SK-N-MC (cell line): Measurements from ENCODE around the gene ZNF655.

Source experiments
- DNase-seq: peaks from one replicate; pipeline ENCODE4 v3.0.0-alpha.2; 2011; ENCODE audit warnings: low read depth, low spot score
- H3K27ac ChIP-seq: fragments of 200-600 bp; sonication (generic); 2 replicates; pipeline ENCODE4 v1.5.1; 2016; ENCODE audit warnings: mixed run types
- H3K36me3 ChIP-seq: fragments of 200-600 bp; sonication (generic); 2 replicates; pipeline ENCODE4 v1.6.1; 2017; ENCODE audit warnings: antibody characterized with exemption, low read length, mixed read lengths; ENCODE audit not compliant: insufficient read depth
- H3K4me3 ChIP-seq: fragments of 200-600 bp; sonication (generic); 2 replicates; pipeline ENCODE4 v1.5.1; 2016
- H3K9ac ChIP-seq: fragments of 200-600 bp; sonication (generic); 2 replicates; pipeline ENCODE4 v1.8.0; 2017; ENCODE audit warnings: mixed run types, mixed read lengths; ENCODE audit not compliant: insufficient read length
- H3K9me3 ChIP-seq: fragments of 200-600 bp; sonication (generic); 2 replicates; pipeline ENCODE4 v1.6.1; 2017; ENCODE audit warnings: low read depth, mild to moderate bottlenecking, antibody characterized with exemption, low read length, moderate library complexity, mixed read lengths
- EZH2 ChIP-seq: fragments of 200-600 bp; sonication (generic); IDR thresholded peaks from one replicate; pipeline ENCODE4 v1.6.1; 2017; ENCODE audit warnings: antibody characterized with exemption
- FOXP2 ChIP-seq: optimal IDR thresholded peaks from 2 replicates; pipeline ENCODE3; 2011; ENCODE audit warnings: mild to moderate bottlenecking, moderate library complexity; ENCODE audit not compliant: insufficient read depth; ENCODE audit errors: extremely low read length, control extremely low read depth
- POLR2AphosphoS5 ChIP-seq: IDR thresholded peaks from 2 replicates; pipeline ENCODE4 v1.6.1; 2012; ENCODE audit warnings: mild to moderate bottlenecking, low read depth, low read length, borderline replicate concordance

Gene ZNF655

DNA sequence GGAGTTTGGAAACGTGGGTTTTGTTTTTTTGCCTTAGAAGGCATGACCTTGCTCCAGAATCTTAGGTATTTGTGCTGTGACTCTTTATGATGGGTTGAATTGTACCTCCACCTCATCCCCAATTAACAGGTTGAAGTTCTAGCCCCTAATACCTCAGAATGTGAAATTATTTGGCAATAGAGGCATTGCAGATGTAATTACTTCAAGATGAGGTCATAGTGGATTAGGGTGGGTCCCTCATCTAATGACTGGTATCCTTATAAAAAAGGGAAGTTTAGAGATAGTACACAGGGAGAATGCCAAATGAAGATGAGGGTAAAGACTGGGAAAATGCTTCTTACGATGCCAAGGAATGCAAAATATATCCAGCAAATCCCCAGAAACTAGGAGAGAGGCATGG is 3.5 kb upstream of the ZNF655 start:
- Histone ChIP-seq H3K9me3 (no peaks in the 10 kb centered on the region), H3K36me3 (peaks cover 15% of the 10 kb centered on the region), H3K4me3 (no peak overlapping the region), H3K27ac (no peak overlapping the region), H3K9ac (no peak overlapping the region)
- no peak for DNase-seq
- no peak for TF ChIP-seq FOXP2
- no peak for TF ChIP-seq EZH2
- no peak for TF ChIP-seq POLR2AphosphoS5

DNA sequence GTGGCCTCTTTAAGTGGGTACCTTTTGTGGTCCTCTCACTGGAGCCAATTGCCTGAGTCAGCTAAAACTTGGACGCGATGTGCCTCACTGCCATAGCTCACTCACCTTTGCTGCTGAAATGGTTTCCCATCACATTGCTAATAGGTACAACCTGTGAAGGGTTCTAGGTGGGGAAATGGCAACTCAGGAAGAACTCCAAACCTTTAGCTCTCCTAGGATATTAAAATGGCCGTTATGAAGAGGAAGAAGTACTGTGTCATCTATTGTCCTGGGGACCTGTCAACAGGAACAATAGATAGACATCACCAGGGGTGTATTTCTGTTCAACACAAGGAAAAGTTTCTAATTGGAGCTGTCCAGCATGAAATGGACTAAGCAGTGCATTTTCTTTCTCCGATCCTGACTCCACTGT is 1.2 kb upstream of the ZNF655 start:
- no peak overlapping the region for H3K27ac ChIP-seq
- peak overlapping the region; percentile 96 for H3K4me3 ChIP-seq
- no peak for DNase-seq
- peak overlapping the region; percentile 99 for H3K9ac ChIP-seq
- no peaks in the 10 kb centered on the region for H3K9me3 ChIP-seq
- H3K36me3 ChIP-seq = peaks cover 35% of the 10 kb centered on the region
- TF ChIP-seq EZH2 = no peak
- no peak for TF ChIP-seq FOXP2
- TF ChIP-seq POLR2AphosphoS5 = no peak

DNA sequence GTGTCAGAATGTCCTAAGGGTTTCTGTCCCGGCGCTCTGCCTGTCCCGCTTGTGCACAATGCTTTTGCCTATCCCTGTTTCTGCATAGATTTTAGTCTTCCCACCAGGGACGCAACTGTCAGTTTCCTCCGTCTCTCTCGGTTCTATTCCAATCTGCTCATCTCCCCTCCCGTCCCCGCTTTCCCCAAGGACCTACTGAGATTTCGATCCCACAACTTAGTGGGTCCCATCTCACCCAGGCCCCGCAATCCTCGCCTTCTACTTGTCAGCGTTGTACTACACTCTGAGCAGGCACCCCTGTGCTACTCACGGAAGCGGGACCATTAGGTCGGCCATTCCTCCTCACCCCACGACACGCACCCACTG is 519 bp upstream of the ZNF655 start:
- Histone ChIP-seq H3K9me3 (no peaks in the 10 kb centered on the region), H3K36me3 (peaks cover 43% of the 10 kb centered on the region)

DNA sequence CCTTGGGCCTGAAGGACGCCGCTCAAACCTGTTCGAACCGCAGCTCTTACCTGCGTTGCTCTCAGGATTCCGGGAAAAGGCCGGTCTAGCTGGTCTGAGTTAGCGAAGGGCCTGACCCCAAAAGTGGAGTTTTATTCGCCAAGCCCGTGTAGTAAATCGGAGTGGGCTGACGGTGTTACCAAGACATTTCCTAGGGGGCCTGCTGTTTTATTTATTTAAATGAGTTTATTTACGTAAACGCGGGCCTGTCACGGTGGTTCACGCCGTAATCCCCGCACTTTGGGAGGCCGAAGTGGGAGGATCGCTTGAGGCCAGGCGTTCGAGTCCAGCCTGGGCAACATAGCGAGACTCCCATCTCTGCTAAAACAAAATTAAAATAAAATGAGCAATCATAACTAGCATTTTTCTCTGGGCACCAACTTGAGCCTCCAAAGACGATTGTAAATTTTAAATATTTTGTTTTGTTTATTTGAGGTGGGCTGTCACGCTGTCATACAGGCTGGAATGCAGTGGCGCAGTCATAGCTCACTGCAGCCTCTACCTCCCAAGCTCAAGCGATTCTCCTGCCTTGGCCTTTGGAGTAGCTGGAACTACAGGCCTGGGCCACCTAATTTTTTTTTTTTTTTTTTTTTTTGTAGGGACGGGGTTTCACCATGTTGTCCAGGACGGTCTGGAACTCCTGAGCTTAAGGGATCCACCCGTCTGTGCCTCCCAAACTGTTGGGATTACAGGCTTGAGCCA is 903 bp downstream of the ZNF655 start:
- H3K27ac ChIP-seq = peak overlapping the region; percentile 92
- TF ChIP-seq POLR2AphosphoS5 = no peak
- TF ChIP-seq EZH2 = no peak
- TF ChIP-seq FOXP2 = no peak
- H3K4me3 ChIP-seq = peak overlapping the region; percentile 96
- H3K9ac ChIP-seq = peak overlapping the region; percentile 99
- H3K36me3 ChIP-seq = peaks cover 55% of the 10 kb centered on the region
- DNase-seq = no peak
- H3K9me3 ChIP-seq = no peaks in the 10 kb centered on the region

More for the DNA sequence above, 519 bp upstream of the ZNF655 start:
- TF ChIP-seq POLR2AphosphoS5 (no peak), FOXP2 (no peak), EZH2 (no peak)
- peak overlapping the region; percentile 99 for H3K9ac ChIP-seq
- peak overlapping the region; percentile 96 for H3K4me3 ChIP-seq
- H3K27ac ChIP-seq = peak overlapping the region; percentile 92
- DNase-seq = no peak

DNA sequence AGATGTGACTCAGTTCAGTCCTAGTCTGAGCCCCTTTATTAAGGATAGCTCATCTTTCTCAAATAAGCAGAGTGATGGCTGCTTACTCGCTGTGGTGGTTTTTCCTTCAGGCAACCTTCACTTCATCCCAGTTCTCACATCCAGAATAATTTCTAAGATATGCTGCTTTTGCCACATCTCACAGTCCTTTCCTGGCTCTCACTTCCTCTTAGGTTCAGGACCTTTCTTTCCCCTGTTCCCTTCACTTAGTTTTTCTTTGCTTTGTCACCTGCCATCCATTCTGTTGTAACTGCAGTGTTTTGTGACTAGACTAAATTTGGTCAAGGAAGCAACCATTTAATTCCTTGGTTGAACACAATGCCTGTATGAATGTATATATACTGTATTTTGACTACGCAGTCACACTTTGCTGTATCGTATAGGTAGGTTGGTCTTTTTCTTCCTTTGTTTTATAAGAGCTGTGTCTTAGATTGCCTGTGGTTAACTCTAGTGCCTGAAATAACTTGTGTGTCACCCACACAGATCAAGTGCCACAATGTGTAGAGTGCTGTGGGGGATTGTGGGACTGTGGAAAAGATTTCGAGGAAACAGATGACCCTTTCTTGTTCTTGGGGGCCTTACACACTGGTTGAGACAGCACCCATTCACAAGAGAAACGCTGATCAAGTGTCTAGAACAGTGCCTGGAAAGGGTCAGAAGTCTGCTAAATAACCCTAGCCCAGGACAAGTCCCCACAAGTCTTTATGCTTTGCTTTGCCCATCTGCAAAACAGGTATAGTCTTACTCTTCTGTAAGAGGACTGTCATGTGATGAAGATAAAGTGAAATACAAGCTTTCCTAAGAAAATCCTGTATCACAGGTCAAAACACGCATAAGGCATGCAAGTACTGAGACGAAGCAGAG is 2.6 kb downstream of the ZNF655 start:
- Histone ChIP-seq H3K36me3 (peaks cover 69% of the 10 kb centered on the region), H3K9me3 (no peaks in the 10 kb centered on the region), H3K27ac (no peak overlapping the region), H3K4me3 (no peak overlapping the region), H3K9ac (peak overlapping the region; percentile 99)
- no peak for TF ChIP-seq EZH2
- no peak for TF ChIP-seq FOXP2
- TF ChIP-seq POLR2AphosphoS5 = no peak
- no peak for DNase-seq

DNA sequence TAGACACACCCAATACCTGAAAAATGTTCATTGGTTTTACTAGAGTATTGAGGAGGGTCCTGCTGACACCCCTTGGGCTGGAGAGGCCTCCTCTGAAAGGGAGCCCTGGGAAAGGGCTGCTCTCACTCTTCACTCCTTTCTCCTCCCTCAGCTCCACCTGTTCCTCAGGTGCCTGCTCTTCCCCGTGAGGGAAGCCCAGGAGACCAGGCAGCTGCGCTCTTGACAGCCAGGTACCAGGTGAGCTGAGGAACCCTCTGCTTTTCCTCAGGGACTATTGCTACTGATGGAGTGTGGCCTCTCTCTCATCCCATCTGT is 3.3 kb downstream of the ZNF655 start:
- no peak for DNase-seq
- Histone ChIP-seq H3K9me3 (no peaks in the 10 kb centered on the region), H3K4me3 (no peak overlapping the region), H3K9ac (no peak overlapping the region), H3K27ac (no peak overlapping the region), H3K36me3 (peaks cover 65% of the 10 kb centered on the region)
- TF ChIP-seq POLR2AphosphoS5 (no peak), EZH2 (no peak), FOXP2 (no peak)

DNA sequence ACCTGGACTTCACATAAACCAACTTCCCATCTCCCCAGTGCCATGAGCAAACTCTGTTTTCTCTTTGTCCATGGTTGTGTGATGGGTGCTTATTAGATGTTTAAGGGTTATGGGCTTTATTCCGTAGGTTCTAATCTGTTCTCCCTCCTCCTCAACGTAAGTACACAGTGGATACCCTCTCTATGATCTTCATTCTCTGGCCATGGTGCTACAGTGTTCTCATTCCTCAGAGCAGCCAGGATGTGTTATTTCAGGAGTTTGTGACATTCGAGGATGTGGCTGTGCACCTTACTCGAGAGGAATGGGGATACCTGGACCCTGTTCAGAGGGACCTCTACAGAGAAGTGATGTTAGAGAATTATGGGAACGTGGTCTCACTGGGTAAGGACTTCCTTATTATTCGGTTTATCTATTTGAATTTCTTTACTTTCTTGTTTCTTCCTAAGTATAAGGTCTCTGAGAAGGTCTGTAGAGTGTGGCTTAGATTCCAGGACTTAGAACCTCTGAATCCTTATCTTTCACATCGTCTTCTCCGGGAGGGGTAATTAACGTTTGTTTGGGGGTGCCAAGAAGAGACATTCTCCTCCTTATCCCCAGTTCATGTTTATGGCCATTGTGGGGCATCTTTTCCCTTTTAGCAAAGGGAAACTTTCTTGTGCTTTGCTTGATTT is 3.8 kb downstream of the ZNF655 start:
- Histone ChIP-seq H3K36me3 (peaks cover 59% of the 10 kb centered on the region), H3K9ac (no peak overlapping the region), H3K9me3 (no peaks in the 10 kb centered on the region), H3K4me3 (no peak overlapping the region), H3K27ac (no peak overlapping the region)
- TF ChIP-seq EZH2 = no peak
- DNase-seq = no peak

DNA sequence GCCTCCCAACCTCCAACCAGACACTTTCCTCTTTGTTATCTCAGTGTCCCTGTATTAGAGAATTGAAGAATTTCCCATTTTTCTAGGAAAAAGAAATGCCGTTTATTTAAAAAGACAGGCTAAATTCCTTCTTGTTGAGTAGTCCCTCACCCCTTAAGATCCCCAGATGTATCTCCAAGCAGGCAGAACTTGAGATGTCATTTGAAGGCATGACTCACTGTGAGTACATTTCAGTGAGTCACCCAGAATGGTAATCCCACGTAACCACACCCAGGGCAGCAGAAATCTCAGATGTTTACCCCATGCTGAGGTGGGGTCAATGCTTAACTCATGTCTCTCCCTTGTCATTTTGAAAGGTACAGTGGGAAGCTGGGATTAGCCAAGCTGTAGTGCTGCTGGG is 4.4 kb downstream of the ZNF655 start:
- TF ChIP-seq POLR2AphosphoS5 = no peak
- no peak for TF ChIP-seq FOXP2
- TF ChIP-seq EZH2 = no peak
- DNase-seq = no peak
- no peak overlapping the region for H3K9ac ChIP-seq
- peaks cover 59% of the 10 kb centered on the region for H3K36me3 ChIP-seq
- no peaks in the 10 kb centered on the region for H3K9me3 ChIP-seq
- no peak overlapping the region for H3K27ac ChIP-seq
- H3K4me3 ChIP-seq = no peak overlapping the region
